Osteocyte (in vitro differentiated cells): ENCODE measurements around the gene DDIT3. TPM values are rescaled to one million over a fixed set of nuclear protein-coding genes. Genes with fewer than 3 reads are reported as not detected.

Experiments
- DNase-seq: peaks from one replicate; pipeline ENCODE4 v3.0.0; 2021; ENCODE audit warnings: mixed read lengths; ENCODE audit not compliant: unreplicated experiment; ENCODE audit errors: extremely low spot score
- H3K27ac Mint-ChIP-seq: one replicate; pipeline ENCODE4 v1.8.0; 2021; ENCODE audit warnings: mild to moderate bottlenecking, mixed read lengths; ENCODE audit not compliant: unreplicated experiment
- H3K27me3 Mint-ChIP-seq: one replicate; pipeline ENCODE4 v1.8.0; 2021; ENCODE audit warnings: mixed read lengths; ENCODE audit not compliant: unreplicated experiment
- H3K36me3 Mint-ChIP-seq: one replicate; pipeline ENCODE4 v1.8.0; 2021; ENCODE audit warnings: mixed read lengths; ENCODE audit not compliant: unreplicated experiment
- H3K4me1 Mint-ChIP-seq: one replicate; pipeline ENCODE4 v1.8.0; 2021; ENCODE audit warnings: mixed read lengths; ENCODE audit not compliant: unreplicated experiment
- H3K4me3 Mint-ChIP-seq: one replicate; pipeline ENCODE4 v1.8.0; 2021; ENCODE audit warnings: mild to moderate bottlenecking, moderate library complexity, mixed read lengths; ENCODE audit not compliant: unreplicated experiment
- H3K9me3 Mint-ChIP-seq: one replicate; pipeline ENCODE4 v1.8.0; 2021; ENCODE audit warnings: mixed read lengths; ENCODE audit not compliant: unreplicated experiment
- CTCF ChIP-seq: fragments of 200-600 bp; sonication (generic); IDR thresholded peaks from 2 replicates; pipeline ENCODE4 v1.5.0; 2021; ENCODE audit warnings: antibody characterized with exemption, mild to moderate bottlenecking, moderate library complexity
- total RNA-seq: library from RNA; stranded (reverse); gene quantifications from 2 replicates; pipeline ENCODE4 v1.2.1, GENCODE V29; 2021

DDIT3 gene
- total RNA-seq, 1 donor from 2014 or later: 95.7 TPM

- Mint-ChIP-seq H3K27ac (no peak overlapping the region), H3K9me3 (no peaks in the 10 kb centered on the region), H3K27me3 (no peaks in the 10 kb centered on the region), H3K4me3 (no peak overlapping the region), H3K36me3 (peaks cover 54% of the 10 kb centered on the region), H3K4me1 (no peaks in the 10 kb centered on the region)
- DNase-seq: no peak
- TF ChIP-seq CTCF: no peak
Measured at GRCh38 chr12:57534250-57534649, 13.9 kb upstream of the DDIT3 start.

GRCh38 chr12:57533108-57533507, 12.8 kb upstream of the DDIT3 start:
- H3K27ac Mint-ChIP-seq: no peak overlapping the region

GRCh38 chr12:57531836-57532235, 11.5 kb upstream of the DDIT3 start:
- peaks cover 50% of the 10 kb centered on the region for H3K36me3 Mint-ChIP-seq
- no peaks in the 10 kb centered on the region for H3K4me1 Mint-ChIP-seq
- no peak overlapping the region for H3K27ac Mint-ChIP-seq
- no peaks in the 10 kb centered on the region for H3K9me3 Mint-ChIP-seq
- no peaks in the 10 kb centered on the region for H3K27me3 Mint-ChIP-seq
- no peak for DNase-seq
- no peak overlapping the region for H3K4me3 Mint-ChIP-seq
- TF ChIP-seq CTCF: no peak

More at GRCh38 chr12:57533108-57533507, 12.8 kb upstream of the DDIT3 start:
- no peak overlapping the region for H3K4me3 Mint-ChIP-seq
- H3K27me3 Mint-ChIP-seq: no peaks in the 10 kb centered on the region
- no peaks in the 10 kb centered on the region for H3K4me1 Mint-ChIP-seq
- no peaks in the 10 kb centered on the region for H3K9me3 Mint-ChIP-seq
- DNase-seq: no peak
- peaks cover 51% of the 10 kb centered on the region for H3K36me3 Mint-ChIP-seq
- TF ChIP-seq CTCF: no peak

GRCh38 chr12:57530396-57531142, 10.3 kb upstream of the DDIT3 start:
- no peak for DNase-seq
- no peaks in the 10 kb centered on the region for H3K27me3 Mint-ChIP-seq
- no peaks in the 10 kb centered on the region for H3K9me3 Mint-ChIP-seq
- peaks cover 3% of the 10 kb centered on the region for H3K4me1 Mint-ChIP-seq
- H3K36me3 Mint-ChIP-seq: peaks cover 51% of the 10 kb centered on the region
- H3K4me3 Mint-ChIP-seq: no peak overlapping the region
- peak overlapping the region; percentile 12 for H3K27ac Mint-ChIP-seq
- no peak for TF ChIP-seq CTCF

- H3K9me3 Mint-ChIP-seq: no peaks in the 10 kb centered on the region
Measured at GRCh38 chr12:57529831-57530230, 9.5 kb upstream of the DDIT3 start.

More at GRCh38 chr12:57529831-57530230, 9.5 kb upstream of the DDIT3 start:
- Mint-ChIP-seq H3K27me3 (no peaks in the 10 kb centered on the region), H3K36me3 (peaks cover 47% of the 10 kb centered on the region), H3K4me1 (peaks cover 7% of the 10 kb centered on the region), H3K27ac (peak overlapping the region; percentile 12), H3K4me3 (no peak overlapping the region)
- DNase-seq: no peak
- no peak for TF ChIP-seq CTCF
